Endothelial cell of umbilical vein (primary cell): ENCODE data around the gene FRY. TPM values are rescaled to one million over a fixed set of nuclear protein-coding genes. Genes with fewer than 3 reads are reported as not detected.

Experiments used
- BruUV-seq: library from RNA; stranded (reverse); fragments of 400-500 nt; replicated peaks from 2 replicates; lab custom pipeline; 2021; lab: Mats Ljungman, UMichigan
- CTCF ChIA-PET: fragments of 300-600, 350-600 bp; sonication (Branson Sonifier 250); formaldehyde crosslinking; loops from one replicate; lab custom pipeline; 2021; ENCODE audit warnings: antibody characterized with exemption, inconsistent platforms; lab: Charles Lee
- POLR2A ChIA-PET: fragments of 300-600, 350-600 bp; sonication (Branson Sonifier 250); formaldehyde crosslinking; loops from one replicate; lab custom pipeline; 2021; ENCODE audit warnings: antibody characterized with exemption, inconsistent platforms; lab: Charles Lee
- DNase-seq: peaks from one replicate; pipeline ENCODE4 v3.0.0-alpha.2; 2011; ENCODE audit warnings: low read depth, low spot score
- FAIRE-seq: peaks from 2 replicates; lab custom pipeline; 2011; peaks lifted over from hg19 to GRCh38; lab: Jason Lieb, UNC
- H2AFZ ChIP-seq: 2 replicates; pipeline ENCODE4 v1.6.0; 2012; ENCODE audit warnings: low read depth, low read length, control low read depth, inconsistent platforms
- H3K27ac ChIP-seq: 2 replicates; pipeline ENCODE4 v1.5.1; 2011; ENCODE audit warnings: low read depth, mild to moderate bottlenecking, control low read depth, low read length, moderate library complexity; ENCODE audit not compliant: insufficient read depth
- H3K27me3 ChIP-seq, 2 experiments: 2 replicates each; pipeline versions ENCODE4 v1.6.0 to v1.6.1; 2011; ENCODE audit warnings: low read length in 2 of 2, mixed read lengths in 1 of 2; ENCODE audit not compliant: control insufficient read depth in 2 of 2, insufficient read depth in 2 of 2
- H3K36me3 ChIP-seq, 2 experiments: 2 replicates in 1 of 2; 3 replicates in 1 of 2; pipeline ENCODE4 v1.5.1; 2011; ENCODE audit warnings: low read length in 2 of 2, mild to moderate bottlenecking in 1 of 2, moderate library complexity in 1 of 2; ENCODE audit not compliant: control insufficient read depth in 2 of 2, insufficient read depth in 2 of 2; ENCODE audit errors: extremely low read depth in 1 of 2
- H3K4me1 ChIP-seq: 3 replicates; pipeline ENCODE4 v1.5.1; 2011; ENCODE audit warnings: mild to moderate bottlenecking, low read length; ENCODE audit not compliant: control insufficient read depth, insufficient read depth; ENCODE audit errors: extremely low read depth
- H3K4me2 ChIP-seq: 2 replicates; pipeline ENCODE4 v1.6.1; 2011; ENCODE audit warnings: low read length, control low read depth, mixed read lengths; ENCODE audit not compliant: insufficient read depth
- H3K4me3 ChIP-seq, 3 experiments: fragments of 200-600 bp in 1 of 3; sonication (generic), shearing (Covaris generic) in 1 of 3; replicated peaks in 1 of 3; 2 replicates each; pipeline ENCODE4 v1.5.1; 2011 to 2016; ENCODE audit warnings: control low read depth in 3 of 3, low read length in 3 of 3, mild to moderate bottlenecking in 2 of 3, inconsistent platforms in 1 of 3, low read depth in 1 of 3, moderate library complexity in 1 of 3; ENCODE audit not compliant: insufficient read depth in 1 of 3
- H3K79me2 ChIP-seq: 2 replicates; pipeline ENCODE4 v1.6.0; 2012; ENCODE audit warnings: low read length, inconsistent platforms; ENCODE audit not compliant: control insufficient read depth, insufficient read depth
- H3K9ac ChIP-seq: replicated peaks from 2 replicates; pipeline ENCODE3; 2011; ENCODE audit warnings: low read length, control low read depth; ENCODE audit not compliant: insufficient read depth; ENCODE audit errors: extremely low read depth
- H3K9me1 ChIP-seq: replicated peaks from 3 replicates; pipeline ENCODE4 v1.6.0; 2011; ENCODE audit warnings: mild to moderate bottlenecking, low read length; ENCODE audit not compliant: control insufficient read depth, insufficient read depth; ENCODE audit errors: extremely low read depth
- H3K9me3 ChIP-seq: replicated peaks from 2 replicates; pipeline ENCODE4 v1.5.1; 2012; ENCODE audit warnings: low read length, inconsistent platforms; ENCODE audit not compliant: control insufficient read depth, insufficient read depth
- H4K20me1 ChIP-seq: replicated peaks from 2 replicates; pipeline ENCODE3; 2011; ENCODE audit warnings: mild to moderate bottlenecking, low read length; ENCODE audit not compliant: control insufficient read depth, insufficient read depth; ENCODE audit errors: extremely low read depth
- CTCF ChIP-seq, 2 donors: IDR thresholded peaks; 1 replicate in 1 of 2; 2 replicates in 1 of 2; pipeline ENCODE4 v1.5.1; 2011; ENCODE audit warnings: low read length in 2 of 2, mild to moderate bottlenecking in 2 of 2, moderate library complexity in 2 of 2, control low read depth in 1 of 2, inconsistent platforms in 1 of 2, low read depth in 1 of 2; ENCODE audit not compliant: insufficient read depth in 1 of 2; ENCODE audit errors: extremely low read depth in 1 of 2
- EZH2 ChIP-seq: IDR thresholded peaks from 2 replicates; pipeline ENCODE4 v1.6.1; 2012; ENCODE audit warnings: borderline replicate concordance, low read depth, mild to moderate bottlenecking, moderate library complexity, low read length, inconsistent platforms; ENCODE audit not compliant: severe bottlenecking
- FOS ChIP-seq: IDR thresholded peaks from 2 replicates; pipeline ENCODE4 v1.6.1; 2011; ENCODE audit warnings: mild to moderate bottlenecking, low read length, moderate library complexity, borderline replicate concordance; ENCODE audit not compliant: insufficient read depth
- GATA2 ChIP-seq: IDR thresholded peaks from 2 replicates; pipeline ENCODE4 v1.7.0; 2011; ENCODE audit warnings: low read depth, mild to moderate bottlenecking, moderate library complexity, mixed read lengths, low read length; ENCODE audit not compliant: insufficient read length, insufficient read depth
- JUN ChIP-seq: IDR thresholded peaks from 2 replicates; pipeline ENCODE4 v1.6.1; 2011; ENCODE audit warnings: borderline replicate concordance, low read depth; ENCODE audit not compliant: insufficient read length, insufficient read depth
- MAX ChIP-seq: IDR thresholded peaks from 2 replicates; pipeline ENCODE4 v1.6.1; 2011; ENCODE audit not compliant: insufficient read depth, insufficient read length
- MYC ChIP-seq: IDR thresholded peaks from one replicate; pipeline ENCODE4 v1.6.1; 2011; ENCODE audit warnings: mild to moderate bottlenecking, low read depth, low read length
- POLR2A ChIP-seq: IDR thresholded peaks from 2 replicates; pipeline ENCODE4 v1.6.1; 2012; ENCODE audit warnings: low read depth, mild to moderate bottlenecking, control low read depth, low read length
- POLR2AphosphoS5 ChIP-seq: IDR thresholded peaks from 2 replicates; pipeline ENCODE4 v1.6.1; 2012; ENCODE audit warnings: low read depth, mild to moderate bottlenecking, control low read depth, low read length, moderate library complexity; ENCODE audit not compliant: insufficient read depth
- dilution Hi-C: fragments of 300-500 bp; cut with MboI; formaldehyde crosslinking; loops from one replicate; pipeline ENCODE4 v1.15.0; 2019; ENCODE audit warnings: low sequenced_read_pairs; ENCODE audit not compliant: extremely low pct_ligation_motif_present
- intact Hi-C: fragments of 100-400 bp; cut with micrococcal nuclease; formaldehyde crosslinking; loops from one replicate; pipeline ENCODE4 v1.10.0; 2022
- polyA plus RNA-seq, 4 experiments: library from polyadenylated mRNA; depleted of rRNA in 3 of 4; stranded (reverse) in 3 of 4; unstranded in 1 of 4; fragments of >200 nt; gene quantifications; 2 replicates each; pipeline versions ENCODE4 v1.2.1 to v1.2.3, GENCODE V29; 2011 to 2012; ENCODE audit warnings: missing spikeins in 1 of 4
- total RNA-seq: library from RNA; stranded (reverse); gene quantifications from 2 replicates; pipeline ENCODE4 v1.2.3, GENCODE V29; 2021

The FRY gene
- total and polyA plus RNA-seq, 2 donors (not counting 3 experiments of a cell fraction or from before 2014, with no cell fraction given), result 57.3 to 75.8 TPM

- dilution Hi-C loops (no loop called here), intact Hi-C loops (no loop called here)
- Histone ChIP-seq H4K20me1 (no peaks in the 10 kb centered on the region), H3K9me3 (no peaks in the 10 kb centered on the region), H3K9ac (no peak overlapping the region), H2AFZ (no peak overlapping the region), H3K79me2 (no peaks in the 10 kb centered on the region), H3K36me3 (no peaks in the 10 kb centered on the region), H3K4me1 (no peaks in the 10 kb centered on the region), H3K4me3 (no peak overlapping the region), H3K27ac (no peak overlapping the region), H3K9me1 (no peaks in the 10 kb centered on the region), H3K4me2 (no peak overlapping the region), H3K27me3 (no peaks in the 10 kb centered on the region)
- TF ChIP-seq EZH2 (no peak), FOS (no peak), MYC (no peak), CTCF (IDR thresholded peaks at IDR 0.05; ENCODE audit: extremely low read depth in 1 of 2, insufficient read depth in 1 of 2, low read depth in 1 of 2, low read length in 2 of 2) (no peak), MAX (no peak), JUN (no peak), POLR2AphosphoS5 (no peak), POLR2A (no peak), GATA2 (no peak)
- no peak for FAIRE-seq
- ChIA-PET CTCF (interaction anchor here (1.0 kb wide), 1 partner anchor 9 kb away, joined by 3 read pairs; no protein-coding TSS in a partner anchor), POLR2A (no interaction called here)
- BruUV-seq, result no TSS peak
- no peak for DNase-seq
Measured at GRCh38 chr13:32173881-32174280, 142.3 kb downstream of the FRY start.
